HepG2 (cell line): ENCODE measurements around the gene SZRD1. TPM values are rescaled to one million over a fixed set of nuclear protein-coding genes. Genes with fewer than 3 reads are reported as not detected.

Experiments used
- ATAC-seq: fragments of 200-7000 bp; cut with Tn5 transposase; 3 replicates; pipeline ENCODE4 v1.9.1; 2020; ENCODE audit warnings: mild to moderate bottlenecking, moderate library complexity
- BruUV-seq: library from RNA; stranded (reverse); fragments of 400-500 nt; replicated peaks from 2 replicates; lab custom pipeline; 2021; lab: Mats Ljungman, UMichigan
- CTCF ChIA-PET: fragments of 300-600 bp; formaldehyde crosslinking; extraction: SDS; loops from one replicate; lab custom pipeline; 2021; ENCODE audit warnings: low total read pairs, inconsistent platforms, low intra/inter-chr PET ratio; lab: Yijun Ruan, JAX
- POLR2A ChIA-PET: fragments of 350-600 bp; sonication (Branson Sonifier 250); formaldehyde crosslinking; loops from one replicate; lab custom pipeline; 2020; ENCODE audit warnings: antibody characterized with exemption, inconsistent platforms; lab: Yijun Ruan, JAX
- DNase-seq: peaks from one replicate; pipeline ENCODE4 v3.0.0-alpha.2; 2015; ENCODE audit warnings: low spot score
- FAIRE-seq: peaks from 3 replicates; lab custom pipeline; 2011; peaks lifted over from hg19 to GRCh38; lab: Jason Lieb, UNC
- H2AFZ ChIP-seq: one replicate; pipeline ENCODE4 v1.6.1; 2011; ENCODE audit warnings: low read length, inconsistent platforms
- H3K27ac ChIP-seq: fragments of 300-600 bp; 3 replicates; pipeline ENCODE4 v1.8.0; 2011; ENCODE audit warnings: mixed run types, mild to moderate bottlenecking, mixed read lengths, low read length, inconsistent platforms; ENCODE audit not compliant: insufficient read depth; ENCODE audit errors: extremely low read length
- H3K27me3 ChIP-seq, 2 experiments: fragments of 200-600 bp in 1 of 2; 2 replicates in 1 of 2; 3 replicates in 1 of 2; pipeline versions ENCODE4 v1.6.0 to v1.8.0; 2011; ENCODE audit warnings: low read length in 2 of 2, mild to moderate bottlenecking in 2 of 2, moderate library complexity in 2 of 2, inconsistent platforms in 1 of 2; ENCODE audit not compliant: insufficient read depth in 2 of 2, control insufficient read depth in 1 of 2
- H3K36me3 ChIP-seq, 2 experiments: fragments of 200-600 bp in 1 of 2; replicated peaks in 1 of 2; 2 replicates in 1 of 2; 3 replicates in 1 of 2; pipeline versions ENCODE4 v1.5.1 to v1.8.0; 2011; ENCODE audit warnings: low read length in 2 of 2, inconsistent platforms in 1 of 2; ENCODE audit not compliant: insufficient read depth in 2 of 2, control insufficient read depth in 1 of 2
- H3K4me1 ChIP-seq: 2 replicates; pipeline ENCODE4 v1.5.1; 2012; ENCODE audit warnings: low read length, inconsistent platforms; ENCODE audit not compliant: insufficient read depth
- H3K4me2 ChIP-seq: 2 replicates; pipeline ENCODE4 v1.6.0; 2011; ENCODE audit warnings: low read depth, low read length, inconsistent platforms
- H3K4me3 ChIP-seq, 3 experiments: fragments of 200-600 bp in 1 of 3; sonication (generic), shearing (Covaris generic) in 1 of 3; replicated peaks in 1 of 3; 2 replicates each; pipeline ENCODE4 v1.5.1; 2011 to 2016; ENCODE audit warnings: low read length in 3 of 3, inconsistent platforms in 2 of 3, low read depth in 2 of 3, mild to moderate bottlenecking in 2 of 3, control low read depth in 1 of 3, mixed read lengths in 1 of 3; ENCODE audit not compliant: insufficient read depth in 1 of 3
- H3K79me2 ChIP-seq: one replicate; pipeline ENCODE4 v1.6.1; 2011; ENCODE audit warnings: low read length, inconsistent platforms; ENCODE audit not compliant: insufficient read depth
- H3K9ac ChIP-seq: 2 replicates; pipeline ENCODE4 v1.6.0; 2011; ENCODE audit warnings: mild to moderate bottlenecking, low read depth, low read length, inconsistent platforms; ENCODE audit not compliant: insufficient read depth
- H3K9me3 ChIP-seq: 2 replicates; pipeline ENCODE4 v1.5.1; 2012; ENCODE audit warnings: mild to moderate bottlenecking, low read length
- H4K20me1 ChIP-seq: 2 replicates; pipeline ENCODE4 v1.6.0; 2011; ENCODE audit warnings: inconsistent platforms, mild to moderate bottlenecking, low read length, moderate library complexity; ENCODE audit not compliant: insufficient read depth
- EHMT2 ChIP-seq: fragments of 200-600 bp; sonication (generic); IDR thresholded peaks from 2 replicates; pipeline ENCODE4 v1.7.0; 2017; ENCODE audit warnings: antibody characterized with exemption, low read depth, low read length, borderline replicate concordance
- HNRNPUL1 ChIP-seq: fragments of 200-400 bp; formaldehyde crosslinking; IDR thresholded peaks from 2 replicates; pipeline ENCODE4 v1.6.1; 2017; ENCODE audit warnings: low read depth, mild to moderate bottlenecking, low read length, moderate library complexity
- KDM6A ChIP-seq: IDR thresholded peaks from 2 replicates; pipeline ENCODE4 v1.6.1; 2016; ENCODE audit warnings: low read depth
- LBX2 ChIP-seq: sonication (generic); formaldehyde crosslinking; IDR thresholded peaks from 2 replicates; pipeline ENCODE4 v1.5.0; 2020; ENCODE audit warnings: missing genetic modification reagents, mild to moderate bottlenecking, borderline replicate concordance
- POLR2AphosphoS5 ChIP-seq: IDR thresholded peaks from 2 replicates; pipeline ENCODE4 v1.6.1; 2012; ENCODE audit warnings: low read depth, low read length
- REL ChIP-seq: sonication (generic); formaldehyde crosslinking; conservative IDR thresholded peaks from 2 replicates; pipeline ENCODE4 v1.8.0; 2022; ENCODE audit warnings: mild to moderate bottlenecking, missing genetic modification reagents, moderate library complexity
- TAF1 ChIP-seq: sonication (generic); formaldehyde crosslinking; IDR thresholded peaks from 2 replicates; pipeline ENCODE4 v1.4.0; 2020; ENCODE audit warnings: missing genetic modification reagents
- TERF1 ChIP-seq: sonication (generic); formaldehyde crosslinking; IDR thresholded peaks from 2 replicates; pipeline ENCODE4 v1.8.0; 2022; ENCODE audit warnings: mild to moderate bottlenecking, missing genetic modification reagents, moderate library complexity
- YEATS4 ChIP-seq: sonication (generic); formaldehyde crosslinking; IDR thresholded peaks from 2 replicates; pipeline ENCODE4 v1.4.0; 2020; ENCODE audit warnings: missing genetic modification reagents, borderline replicate concordance
- ZGPAT ChIP-seq: IDR thresholded peaks from 2 replicates; pipeline ENCODE4 v1.6.1; 2016; ENCODE audit warnings: mild to moderate bottlenecking
- ZNF17 ChIP-seq: sonication (generic); formaldehyde crosslinking; IDR thresholded peaks from 2 replicates; pipeline ENCODE4 v1.5.0; 2020; ENCODE audit warnings: mild to moderate bottlenecking, missing genetic modification reagents
- ZNF205 ChIP-seq: IDR thresholded peaks from 2 replicates; pipeline ENCODE4 v1.6.1; 2018; ENCODE audit warnings: missing biosample characterization, missing genetic modification reagents
- ZNF33B ChIP-seq: sonication (generic); formaldehyde crosslinking; IDR thresholded peaks from 2 replicates; pipeline ENCODE4 v1.5.1; 2020; ENCODE audit warnings: mild to moderate bottlenecking, missing genetic modification reagents
- ZNF451 ChIP-seq: sonication (generic); formaldehyde crosslinking; IDR thresholded peaks from 2 replicates; pipeline ENCODE4 v1.5.0; 2020; ENCODE audit warnings: mild to moderate bottlenecking, missing genetic modification reagents
- ZNF512B ChIP-seq: sonication (generic); formaldehyde crosslinking; IDR thresholded peaks from 2 replicates; pipeline ENCODE4 v1.5.1; 2020; ENCODE audit warnings: missing genetic modification reagents, mild to moderate bottlenecking, borderline replicate concordance
- ZNF713 ChIP-seq: sonication (generic); formaldehyde crosslinking; IDR thresholded peaks from 2 replicates; pipeline ENCODE4 v1.4.0; 2020; ENCODE audit warnings: mild to moderate bottlenecking, missing genetic modification reagents
- WGBS: methylation state at CpG from one replicate; pipeline ENCODE4 v1.1.6; 2017; ENCODE audit warnings: low lambda C conversion rate; 5-methylcytosine and 5-hydroxymethylcytosine counted together
- in situ Hi-C: cut with HindIII; loops from 2 replicates; pipeline ENCODE4 v1.10.0; 2017; ENCODE audit warnings: low pct_unique_long_range_greater_than_20kb; ENCODE audit not compliant: extremely low pct_ligation_motif_present
- intact Hi-C: fragments of 100-400 bp; cut with micrococcal nuclease; formaldehyde crosslinking; loops from one replicate; pipeline ENCODE4 v1.10.0; 2022; ENCODE audit not compliant: unreplicated experiment
- polyA plus RNA-seq, 8 experiments: library from polyadenylated mRNA; depleted of rRNA in 3 of 8; stranded (reverse) in 7 of 8; unstranded in 1 of 8; fragments of >200 nt; fragmentation: Illumina TruSeq in 4 of 8; extraction: Trizol in 4 of 8; gene quantifications; 2 replicates each; pipeline versions ENCODE4 v1.2.1 to v1.2.3, GENCODE V29; 2011 to 2016; ENCODE audit warnings: low read depth in 4 of 8, missing spikeins in 1 of 8, mixed read lengths in 1 of 8; ENCODE audit not compliant: insufficient read depth in 1 of 8
- total RNA-seq, 5 experiments: library from RNA; depleted of rRNA; stranded (reverse); fragments of >200 nt; fragmentation: Illumina TruSeq; extraction: Trizol; gene quantifications; 2 replicates each; pipeline ENCODE4 v1.2.3, GENCODE V29; 2016; ENCODE audit warnings: low read depth in 1 of 5

SZRD1 gene
- total and polyA plus RNA-seq, 2 of the 13 experiments (the other 11 are each of a cell fraction or from before 2014, with no cell fraction given) = 28.5 to 41.4 TPM

- H3K9me3 ChIP-seq = no peaks in the 10 kb centered on the region
- FAIRE-seq = no peak
- ATAC-seq = no peak
- no peak overlapping the region for H3K9ac ChIP-seq
- no peak for DNase-seq
- H3K4me2 ChIP-seq = no peak overlapping the region
- no peak overlapping the region for H3K4me3 ChIP-seq
- no peak overlapping the region for H3K27ac ChIP-seq
- no peak overlapping the region for H2AFZ ChIP-seq
- no TSS peak for BruUV-seq
- CTCF ChIA-PET = no interaction called here
- H3K4me1 ChIP-seq = peaks cover 65% of the 10 kb centered on the region
- 95% methylated on average over 14 of the region's 14 CpGs for WGBS
- TF ChIP-seq POLR2AphosphoS5 = no peak
- TF ChIP-seq ZGPAT (CRISPR knock-in tag) = no peak
- no peak for TF ChIP-seq LBX2
- no peak for TF ChIP-seq EHMT2
- TF ChIP-seq TERF1 = no peak
- TF ChIP-seq ZNF33B (CRISPR knock-in tag) = no peak
- no peak for TF ChIP-seq KDM6A
- no peak for TF ChIP-seq REL
- TF ChIP-seq YEATS4 (CRISPR knock-in tag) = no peak
- TF ChIP-seq ZNF512B (CRISPR knock-in tag) = no peak
- TF ChIP-seq TAF1 (CRISPR knock-in tag) = no peak
- no peak for TF ChIP-seq ZNF451 (CRISPR knock-in tag)
- TF ChIP-seq HNRNPUL1 = no peak
- TF ChIP-seq ZNF17 = no peak
- TF ChIP-seq ZNF713 = no peak
- TF ChIP-seq ZNF205 (CRISPR knock-in tag) = no peak
- POLR2A ChIA-PET = interaction anchor here (1.0 to 1.6 kb wide), 5 partner anchors 11 to 38 kb away, joined by 3 read pairs; no protein-coding TSS in a partner anchor
- H3K79me2 ChIP-seq = peaks cover 91% of the 10 kb centered on the region
- peaks cover 78% of the 10 kb centered on the region for H4K20me1 ChIP-seq
- intact Hi-C loops (no loop called here), in situ Hi-C loops (no loop called here)
- H3K27me3 ChIP-seq = no peaks in the 10 kb centered on the region
- H3K36me3 ChIP-seq = peaks cover under 1 to 11% of the 10 kb centered on the region in 2 experiments; a peak in 3 of 5 replicates
Observed at GRCh38 chr1:16387201-16388188, 20.5 kb downstream of the SZRD1 start.
